GM23338 (cell line): ENCODE measurements around the gene ZNF23.

Experiments used
- CREB1 ChIP-seq: fragments of 250-450 bp; sonication (Bioruptor Pico); IDR thresholded peaks from 2 replicates; pipeline ENCODE4 v1.5.0; 2020; ENCODE audit warnings: low read depth, mild to moderate bottlenecking, moderate library complexity
- CTCF ChIP-seq, 2 experiments: fragments of 200-600 bp in 1 of 2; sonication (generic) in 1 of 2; conservative IDR thresholded peaks; 2 replicates each; pipeline versions ENCODE4 v1.5.1 to v1.6.1; 2016 to 2017; ENCODE audit warnings: antibody characterized with exemption in 2 of 2, low read depth in 2 of 2, mild to moderate bottlenecking in 2 of 2, moderate library complexity in 1 of 2
- EZH2phosphoT487 ChIP-seq: fragments of 200-600 bp; sonication (generic); IDR thresholded peaks from one replicate; pipeline ENCODE4 v1.8.1; 2018; ENCODE audit warnings: antibody characterized with exemption; ENCODE audit not compliant: unreplicated experiment
- POLR2AphosphoS5 ChIP-seq: IDR thresholded peaks from 2 replicates; pipeline ENCODE4 v1.6.1; 2016; ENCODE audit warnings: antibody characterized with exemption, low read depth
- REST ChIP-seq: IDR thresholded peaks from one replicate; pipeline ENCODE4 v1.6.1; 2018; ENCODE audit warnings: antibody characterized with exemption; ENCODE audit not compliant: unreplicated experiment
- ZNF462 ChIP-seq: fragments of 250-450 bp; sonication (Bioruptor Pico); IDR thresholded peaks from 2 replicates; pipeline ENCODE4 v1.5.0; 2020; ENCODE audit warnings: mild to moderate bottlenecking, moderate library complexity

- no peak for TF ChIP-seq ZNF462 (CRISPR knock-in tag)
- TF ChIP-seq EZH2phosphoT487 = no peak
- TF ChIP-seq CTCF (conservative IDR thresholded peaks at IDR 0.05; ENCODE audit: low read depth in 2 of 2) = no peak
- TF ChIP-seq REST = no peak
- no peak for TF ChIP-seq CREB1 (CRISPR knock-in tag)
- TF ChIP-seq POLR2AphosphoS5 = no peak
These were observed 25.6 kb downstream of the ZNF23 start for GRCh38 chr16:71436473-71436872.
